Umbilical cord (tissue), 2 donors: Measurements from ENCODE around the gene KANTR. TPM values are rescaled to one million over a fixed set of nuclear protein-coding genes. Genes with fewer than 3 reads are reported as not detected.
A peak's percentile ranks its signal among the peaks of the same experiment; 100 is the strongest.

Experiments
- DNase-seq: peaks from one replicate; pipeline ENCODE4 v3.0.0-alpha.2; 2015; ENCODE audit warnings: low spot score
- total RNA-seq: library from RNA; depleted of rRNA; stranded (reverse); fragments of >200 nt; gene quantifications from one replicate; pipeline ENCODE4 v1.2.3, GENCODE V29; 2014; ENCODE audit warnings: low replicate concordance; ENCODE audit not compliant: insufficient read depth

The KANTR gene
- 12.8 TPM for total RNA-seq

GRCh38 chrX:53093748-53094581 lies at the start of gene KANTR:
Gene KANTR, plus strand, starts transcription at chrX:53094142. Its CDS starts 30,131 bp downstream, at chrX:53124273.
- DNase-seq: peak; percentile 96

GRCh38 chrX:53044995-53045394 lies 48.9 kb upstream of the KANTR start:
- no peak for DNase-seq

GRCh38 chrX:53047228-53047627 lies 46.7 kb upstream of the KANTR start:
- DNase-seq: no peak

- DNase-seq: peak; percentile 78
Measured at GRCh38 chrX:53048169-53049126, 45.5 kb upstream of the KANTR start, which contains the start of gene GPR173. Gene GPR173, plus strand, starts transcription at chrX:53048789. Its CDS starts 27,833 bp downstream, at chrX:53076622.

- DNase-seq: no peak
Measured at GRCh38 chrX:53049127-53049517, 44.8 kb upstream of the KANTR start.

GRCh38 chrX:53050841-53051240 lies 43.1 kb upstream of the KANTR start:
- no peak for DNase-seq

GRCh38 chrX:53055244-53055849 lies 38.6 kb upstream of the KANTR start:
- no peak for DNase-seq

GRCh38 chrX:53056292-53056691 lies 37.6 kb upstream of the KANTR start:
- DNase-seq: no peak

- no peak for DNase-seq
Measured at GRCh38 chrX:53065104-53065503, 28.8 kb upstream of the KANTR start.

GRCh38 chrX:53071064-53071463 lies 22.9 kb upstream of the KANTR start:
- DNase-seq: no peak

- DNase-seq: peak; percentile 62
Measured at GRCh38 chrX:53071604-53072417, 22.1 kb upstream of the KANTR start.

GRCh38 chrX:53072418-53073114 lies 21.4 kb upstream of the KANTR start:
- no peak for DNase-seq

- DNase-seq: no peak
Measured at GRCh38 chrX:53073115-53073586, 20.8 kb upstream of the KANTR start.

- no peak for DNase-seq
Measured at GRCh38 chrX:53075011-53075410, 18.9 kb upstream of the KANTR start.

GRCh38 chrX:53076671-53077070 lies 17.3 kb upstream of the KANTR start:
- no peak for DNase-seq

- no peak for DNase-seq
Measured at GRCh38 chrX:53077207-53078197, 16.4 kb upstream of the KANTR start.

GRCh38 chrX:53078943-53079342 lies 15.0 kb upstream of the KANTR start:
- no peak for DNase-seq

- DNase-seq: no peak
Measured at GRCh38 chrX:53080628-53081580, 13.0 kb upstream of the KANTR start.
